Endothelial cell of umbilical vein (primary cell): ENCODE results near the gene CREB3L2. TPM values are rescaled to one million over a fixed set of nuclear protein-coding genes. Genes with fewer than 3 reads are reported as not detected.

Source experiments
- BruUV-seq: library from RNA; stranded (reverse); fragments of 400-500 nt; replicated peaks from 2 replicates; lab custom pipeline; 2021; lab: Mats Ljungman, UMichigan
- CTCF ChIA-PET: fragments of 300-600, 350-600 bp; sonication (Branson Sonifier 250); formaldehyde crosslinking; loops from one replicate; lab custom pipeline; 2021; ENCODE audit warnings: antibody characterized with exemption, inconsistent platforms; lab: Charles Lee
- POLR2A ChIA-PET: fragments of 300-600, 350-600 bp; sonication (Branson Sonifier 250); formaldehyde crosslinking; loops from one replicate; lab custom pipeline; 2021; ENCODE audit warnings: antibody characterized with exemption, inconsistent platforms; lab: Charles Lee
- DNase-seq: peaks from one replicate; pipeline ENCODE4 v3.0.0-alpha.2; 2011; ENCODE audit warnings: low read depth, low spot score
- FAIRE-seq: peaks from 2 replicates; lab custom pipeline; 2011; peaks lifted over from hg19 to GRCh38; lab: Jason Lieb, UNC
- H2AFZ ChIP-seq: 2 replicates; pipeline ENCODE4 v1.6.0; 2012; ENCODE audit warnings: low read depth, low read length, control low read depth, inconsistent platforms
- H3K27ac ChIP-seq: 2 replicates; pipeline ENCODE4 v1.5.1; 2011; ENCODE audit warnings: low read depth, mild to moderate bottlenecking, control low read depth, low read length, moderate library complexity; ENCODE audit not compliant: insufficient read depth
- H3K27me3 ChIP-seq, 2 experiments: 2 replicates each; pipeline versions ENCODE4 v1.6.0 to v1.6.1; 2011; ENCODE audit warnings: low read length in 2 of 2, mixed read lengths in 1 of 2; ENCODE audit not compliant: control insufficient read depth in 2 of 2, insufficient read depth in 2 of 2
- H3K36me3 ChIP-seq, 2 experiments: 2 replicates in 1 of 2; 3 replicates in 1 of 2; pipeline ENCODE4 v1.5.1; 2011; ENCODE audit warnings: low read length in 2 of 2, mild to moderate bottlenecking in 1 of 2, moderate library complexity in 1 of 2; ENCODE audit not compliant: control insufficient read depth in 2 of 2, insufficient read depth in 2 of 2; ENCODE audit errors: extremely low read depth in 1 of 2
- H3K4me1 ChIP-seq: 3 replicates; pipeline ENCODE4 v1.5.1; 2011; ENCODE audit warnings: mild to moderate bottlenecking, low read length; ENCODE audit not compliant: control insufficient read depth, insufficient read depth; ENCODE audit errors: extremely low read depth
- H3K4me2 ChIP-seq: 2 replicates; pipeline ENCODE4 v1.6.1; 2011; ENCODE audit warnings: low read length, control low read depth, mixed read lengths; ENCODE audit not compliant: insufficient read depth
- H3K4me3 ChIP-seq, 3 experiments: fragments of 200-600 bp in 1 of 3; sonication (generic), shearing (Covaris generic) in 1 of 3; replicated peaks in 1 of 3; 2 replicates each; pipeline ENCODE4 v1.5.1; 2011 to 2016; ENCODE audit warnings: control low read depth in 3 of 3, low read length in 3 of 3, mild to moderate bottlenecking in 2 of 3, inconsistent platforms in 1 of 3, low read depth in 1 of 3, moderate library complexity in 1 of 3; ENCODE audit not compliant: insufficient read depth in 1 of 3
- H3K79me2 ChIP-seq: 2 replicates; pipeline ENCODE4 v1.6.0; 2012; ENCODE audit warnings: low read length, inconsistent platforms; ENCODE audit not compliant: control insufficient read depth, insufficient read depth
- H3K9ac ChIP-seq: replicated peaks from 2 replicates; pipeline ENCODE3; 2011; ENCODE audit warnings: low read length, control low read depth; ENCODE audit not compliant: insufficient read depth; ENCODE audit errors: extremely low read depth
- H3K9me1 ChIP-seq: replicated peaks from 3 replicates; pipeline ENCODE4 v1.6.0; 2011; ENCODE audit warnings: mild to moderate bottlenecking, low read length; ENCODE audit not compliant: control insufficient read depth, insufficient read depth; ENCODE audit errors: extremely low read depth
- H3K9me3 ChIP-seq: replicated peaks from 2 replicates; pipeline ENCODE4 v1.5.1; 2012; ENCODE audit warnings: low read length, inconsistent platforms; ENCODE audit not compliant: control insufficient read depth, insufficient read depth
- H4K20me1 ChIP-seq: replicated peaks from 2 replicates; pipeline ENCODE3; 2011; ENCODE audit warnings: mild to moderate bottlenecking, low read length; ENCODE audit not compliant: control insufficient read depth, insufficient read depth; ENCODE audit errors: extremely low read depth
- FOS ChIP-seq: IDR thresholded peaks from 2 replicates; pipeline ENCODE4 v1.6.1; 2011; ENCODE audit warnings: mild to moderate bottlenecking, low read length, moderate library complexity, borderline replicate concordance; ENCODE audit not compliant: insufficient read depth
- JUN ChIP-seq: IDR thresholded peaks from 2 replicates; pipeline ENCODE4 v1.6.1; 2011; ENCODE audit warnings: borderline replicate concordance, low read depth; ENCODE audit not compliant: insufficient read length, insufficient read depth
- POLR2A ChIP-seq: IDR thresholded peaks from 2 replicates; pipeline ENCODE4 v1.6.1; 2012; ENCODE audit warnings: low read depth, mild to moderate bottlenecking, control low read depth, low read length
- dilution Hi-C: fragments of 300-500 bp; cut with MboI; formaldehyde crosslinking; loops from one replicate; pipeline ENCODE4 v1.15.0; 2019; ENCODE audit warnings: low sequenced_read_pairs; ENCODE audit not compliant: extremely low pct_ligation_motif_present
- intact Hi-C: fragments of 100-400 bp; cut with micrococcal nuclease; formaldehyde crosslinking; loops from one replicate; pipeline ENCODE4 v1.10.0; 2022
- polyA plus RNA-seq, 4 experiments: library from polyadenylated mRNA; depleted of rRNA in 3 of 4; stranded (reverse) in 3 of 4; unstranded in 1 of 4; fragments of >200 nt; gene quantifications; 2 replicates each; pipeline versions ENCODE4 v1.2.1 to v1.2.3, GENCODE V29; 2011 to 2012; ENCODE audit warnings: missing spikeins in 1 of 4
- total RNA-seq: library from RNA; stranded (reverse); gene quantifications from 2 replicates; pipeline ENCODE4 v1.2.3, GENCODE V29; 2021
- TF ChIP-seq, protein P1 (sequence below), 2 donors: IDR thresholded peaks; 1 replicate in 1 of 2; 2 replicates in 1 of 2; pipeline ENCODE4 v1.5.1; 2011; ENCODE audit warnings: low read length in 2 of 2, mild to moderate bottlenecking in 2 of 2, moderate library complexity in 2 of 2, control low read depth in 1 of 2, inconsistent platforms in 1 of 2, low read depth in 1 of 2; ENCODE audit not compliant: insufficient read depth in 1 of 2; ENCODE audit errors: extremely low read depth in 1 of 2

CREB3L2 gene
- total and polyA plus RNA-seq, 2 donors (not counting 3 experiments of a cell fraction or from before 2014, with no cell fraction given), result 32.1 to 93.4 TPM

DNA sequence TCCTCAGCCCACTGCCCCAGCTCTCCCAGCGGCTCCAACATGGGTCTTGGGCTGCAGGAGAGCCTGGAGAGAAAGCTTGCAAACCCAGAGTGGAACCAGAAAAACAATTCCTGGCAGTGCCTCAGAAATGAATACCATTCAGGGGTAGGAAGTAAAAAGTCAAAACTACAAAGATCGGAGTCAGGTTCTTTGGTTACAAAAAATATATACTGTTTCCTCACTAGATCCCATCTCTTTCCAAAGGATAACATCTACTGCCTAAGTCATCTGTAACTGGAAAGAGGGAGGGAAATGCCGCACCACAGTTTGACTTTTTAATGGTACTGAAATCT, 14.9 kb downstream of the CREB3L2 start:
- BruUV-seq, result no TSS peak
- Histone ChIP-seq H3K9me1 (no peaks in the 10 kb centered on the region), H3K4me1 (peaks cover 80% of the 10 kb centered on the region), H3K27ac (no peak overlapping the region), H2AFZ (no peak overlapping the region), H3K79me2 (peaks cover 76% of the 10 kb centered on the region), H3K4me3 (no peak overlapping the region), H4K20me1 (no peaks in the 10 kb centered on the region), H3K9ac (no peak overlapping the region), H3K36me3 (no peaks in the 10 kb centered on the region), H3K27me3 (no peaks in the 10 kb centered on the region), H3K9me3 (no peaks in the 10 kb centered on the region), H3K4me2 (peak overlapping the region; percentile 0)
- intact Hi-C loops, result loop anchor here (2.0 kb wide), 1 partner anchor 54 kb away; no protein-coding TSS in a partner anchor
- peak; percentile 53 for DNase-seq
- dilution Hi-C loops, result no loop called here
- ChIA-PET POLR2A (no interaction called here), CTCF (interaction anchor here (1.2 to 1.9 kb wide), 5 partner anchors 9 to 34 kb away, joined by 3 to 7 read pairs (median 3); partner anchors contain the start of gene CREB3L2)
- TF ChIP-seq FOS, result no peak
- TF ChIP-seq, protein P1, sequence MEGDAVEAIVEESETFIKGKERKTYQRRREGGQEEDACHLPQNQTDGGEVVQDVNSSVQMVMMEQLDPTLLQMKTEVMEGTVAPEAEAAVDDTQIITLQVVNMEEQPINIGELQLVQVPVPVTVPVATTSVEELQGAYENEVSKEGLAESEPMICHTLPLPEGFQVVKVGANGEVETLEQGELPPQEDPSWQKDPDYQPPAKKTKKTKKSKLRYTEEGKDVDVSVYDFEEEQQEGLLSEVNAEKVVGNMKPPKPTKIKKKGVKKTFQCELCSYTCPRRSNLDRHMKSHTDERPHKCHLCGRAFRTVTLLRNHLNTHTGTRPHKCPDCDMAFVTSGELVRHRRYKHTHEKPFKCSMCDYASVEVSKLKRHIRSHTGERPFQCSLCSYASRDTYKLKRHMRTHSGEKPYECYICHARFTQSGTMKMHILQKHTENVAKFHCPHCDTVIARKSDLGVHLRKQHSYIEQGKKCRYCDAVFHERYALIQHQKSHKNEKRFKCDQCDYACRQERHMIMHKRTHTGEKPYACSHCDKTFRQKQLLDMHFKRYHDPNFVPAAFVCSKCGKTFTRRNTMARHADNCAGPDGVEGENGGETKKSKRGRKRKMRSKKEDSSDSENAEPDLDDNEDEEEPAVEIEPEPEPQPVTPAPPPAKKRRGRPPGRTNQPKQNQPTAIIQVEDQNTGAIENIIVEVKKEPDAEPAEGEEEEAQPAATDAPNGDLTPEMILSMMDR (IDR thresholded peaks at IDR 0.05; ENCODE audit: extremely low read depth in 1 of 2, insufficient read depth in 1 of 2, low read depth in 1 of 2, low read length in 2 of 2), result no peak
- TF ChIP-seq JUN, result no peak
- TF ChIP-seq POLR2A, result no peak
- no peak for FAIRE-seq
